ENCODE measurements around the gene BPNT1.

- TF ChIP-seq CTCF (IDR thresholded peaks at IDR 0.05) (no peak), ZFX (IDR thresholded peaks at IDR 0.05; ENCODE audit: borderline replicate concordance) (no peak)
Observed at GRCh38 chr1:220060876-220061275, 28.7 kb downstream of the BPNT1 start.

Measured in 22Rv1 (cell line).